Kidney (tissue), 22 donors: ENCODE measurements around the gene LTC4S. TPM values are rescaled to one million over a fixed set of nuclear protein-coding genes. Genes with fewer than 3 reads are reported as not detected.
"Not testable (repeated sequence)": the region's sequence is repeated elsewhere in the genome, so short reads cannot be mapped to it uniquely, and the experiment has no call there.

Experiments
- DNase-seq, 5 donors: peaks; one replicate each; pipeline ENCODE4 v3.0.0-alpha.2; 2013 to 2020
- FAIRE-seq: peaks from 2 replicates; lab custom pipeline; 2012; peaks lifted over from hg19 to GRCh38; lab: Jason Lieb, UNC
- H3K27ac ChIP-seq, 2 donors: one replicate each; pipeline ENCODE4 v1.7.0; 2013; ENCODE audit warnings: low read depth in 2 of 2, low read length in 2 of 2, inconsistent platforms in 1 of 2
- H3K27me3 ChIP-seq: one replicate; pipeline ENCODE4 v1.7.1; 2013; ENCODE audit warnings: low read length, inconsistent platforms; ENCODE audit not compliant: control insufficient read depth, insufficient read depth
- H3K36me3 ChIP-seq, 3 donors: one replicate each; pipeline versions ENCODE4 v1.7.0 to v1.7.1; 2013; ENCODE audit warnings: low read length in 3 of 3, control low read depth in 1 of 3, inconsistent platforms in 1 of 3; ENCODE audit not compliant: insufficient read depth in 3 of 3, control insufficient read depth in 2 of 3
- H3K4me1 ChIP-seq, 3 donors: one replicate each; pipeline versions ENCODE4 v1.7.0 to v1.7.1; 2013; ENCODE audit warnings: low read length in 3 of 3, inconsistent platforms in 1 of 3, low read depth in 1 of 3; ENCODE audit not compliant: control insufficient read depth in 2 of 3, insufficient read depth in 2 of 3
- H3K4me3 ChIP-seq, 3 donors: one replicate each; pipeline versions ENCODE4 v1.7.0 to v1.8.1; 2013; ENCODE audit warnings: low read length in 3 of 3, control low read depth in 1 of 3, inconsistent platforms in 1 of 3
- H3K9ac ChIP-seq, 3 donors: one replicate each; pipeline versions ENCODE4 v1.7.0 to v1.7.1; 2013; ENCODE audit warnings: low read length in 3 of 3, control low read depth in 1 of 3, inconsistent platforms in 1 of 3
- H3K9me3 ChIP-seq, 3 donors: one replicate each; pipeline versions ENCODE4 v1.7.0 to v1.7.1; 2013; ENCODE audit warnings: low read length in 3 of 3, control low read depth in 1 of 3, inconsistent platforms in 1 of 3; ENCODE audit not compliant: control insufficient read depth in 2 of 3, insufficient read depth in 1 of 3
- CTCF ChIP-seq: IDR thresholded peaks from 3 replicates; pipeline ENCODE4 v1.5.1; 2012; ENCODE audit warnings: mild to moderate bottlenecking, moderate library complexity, borderline replicate concordance; ENCODE audit not compliant: insufficient read depth; ENCODE audit errors: extremely low read depth
- intact Hi-C: fragments of 100-400 bp; cut with DNase I; formaldehyde crosslinking; loops from one replicate; pipeline ENCODE4 v1.11.1; 2022
- long read RNA-seq, 10 donors: library from polyadenylated mRNA in 1 of 10; unstranded in 1 of 10; transcript quantifications; one replicate each; pipeline ENCODE4 v2.0.0 and lab custom pipeline, GENCODE V29; 2021 to 2026
- polyA plus RNA-seq: library from polyadenylated mRNA; stranded (reverse); fragments of 350-450 nt; fragmentation: Illumina TruSeq; extraction: RNeasy Lipid Tissue Mini Kit (QIAGEN cat#74804); gene quantifications from one replicate; pipeline ENCODE4 v1.2.3, GENCODE V29; 2014; ENCODE audit warnings: low read depth, low replicate concordance; ENCODE audit not compliant: insufficient read depth
- total RNA-seq: library from RNA; stranded (reverse); fragmentation: NEBNext Ultra II Directional; extraction: Animal tissue kit (Norgen Biotek cat#: 25700); gene quantifications from one replicate; pipeline ENCODE4 v1.2.1, GENCODE V29; 2021
- donor health status: control.
- donor health status: control.
- donor health status: control.
- donor health status: control.
- donor health status: control.
- donor health status: DM: yes; HTN: yes; CAD: no.
- donor health status: Normal renal cell carcinoma (clear cell type).

The LTC4S gene
- total RNA-seq (30.6 TPM), polyA plus RNA-seq (20.1 TPM)
- long read RNA-seq, donor 1, partial matches to known transcripts: 0 of 3 reads
- long read RNA-seq, donor 1, other reads (novel, unspliced or antisense): 0 of 3 reads
- long read RNA-seq, donor 2, partial matches to known transcripts: 0 of 1 reads
- long read RNA-seq, donor 2, other reads (novel, unspliced or antisense): 0 of 1 reads
- long read RNA-seq, donor 3, partial matches to known transcripts: 0 of 4 reads
- long read RNA-seq, donor 3, other reads (novel, unspliced or antisense): 0 of 4 reads
- long read RNA-seq, donor 4, partial matches to known transcripts: 0 of 2 reads
- long read RNA-seq, donor 4, other reads (novel, unspliced or antisense): 0 of 2 reads
- long read RNA-seq, donor 5, partial matches to known transcripts: 0 of 1 reads
- long read RNA-seq, donor 5, other reads (novel, unspliced or antisense): 0 of 1 reads
- long read RNA-seq, donor 6, partial matches to known transcripts: 6 of 18 reads
- long read RNA-seq, donor 6, other reads (novel, unspliced or antisense): 9 of 18 reads
- long read RNA-seq, donor 7, transcript LTC4S-204 (2 exons, 564 nt): minor isoform, 6 of 34 reads
- long read RNA-seq, donor 7, transcript LTC4S-201 (5 exons, 666 nt): major isoform, 7 of 34 reads
- long read RNA-seq, donor 7, partial matches to known transcripts: 2 of 34 reads
- long read RNA-seq, donor 7, other reads (novel, unspliced or antisense): 13 of 34 reads
- long read RNA-seq, donor 8: 0 reads
- long read RNA-seq, donor 9, partial matches to known transcripts: 0 of 1 reads
- long read RNA-seq, donor 9, other reads (novel, unspliced or antisense): 0 of 1 reads
- long read RNA-seq, donor 10, partial matches to known transcripts: 0 of 6 reads
- long read RNA-seq, donor 10, other reads (novel, unspliced or antisense): 0 of 6 reads

GRCh38 chr5:179793468-179794139 lies at the start of gene LTC4S:
Gene LTC4S (plus strand): TSS chr5:179793986. CDS start chr5:179794081, 95 bp downstream.
- H3K36me3 ChIP-seq: peaks cover 0 to 12% (median 0%) of the 10 kb centered on the region in 3 donors
- peak within 1 kb of the TSS in 2 of 3 donors; percentile 36 to 54 for H3K4me3 ChIP-seq
- no peaks in the 10 kb centered on the region for H3K9me3 ChIP-seq
- H3K9ac ChIP-seq: peak within 1 kb of the TSS in 1 of 3 donors; percentile 10
- FAIRE-seq: no peak
- DNase-seq: peak in 3 of 5 donors; percentile 54 to 93 (median 56)
- TF ChIP-seq CTCF: no peak
- peak within 1 kb of the TSS; percentile 74 to 75 for H3K27ac ChIP-seq
- no peaks in the 10 kb centered on the region for H3K27me3 ChIP-seq
- intact Hi-C loops: no loop called here
- H3K4me1 ChIP-seq: peaks cover 0 to 33% (median 6%) of the 10 kb centered on the region in 3 donors

GRCh38 chr5:179744106-179744505 lies 49.7 kb upstream of the LTC4S start:
- DNase-seq, H3K9ac ChIP-seq, H3K4me3 ChIP-seq, intact Hi-C loops, H3K36me3 ChIP-seq, FAIRE-seq, H3K4me1 ChIP-seq, H3K9me3 ChIP-seq, H3K27me3 ChIP-seq, H3K27ac ChIP-seq: not testable (repeated sequence)

- peaks cover 0 to 3% (median 0%) of the 10 kb centered on the region in 3 donors for H3K4me1 ChIP-seq
- H3K4me3 ChIP-seq: no peak overlapping the region
- no peak for FAIRE-seq
- H3K27ac ChIP-seq: no peak overlapping the region
- H3K27me3 ChIP-seq: no peaks in the 10 kb centered on the region
- H3K9ac ChIP-seq: no peak overlapping the region
- intact Hi-C loops: no loop called here
- DNase-seq: no peak
- TF ChIP-seq CTCF: no peak
- H3K9me3 ChIP-seq: no peaks in the 10 kb centered on the region
- no peaks in the 10 kb centered on the region for H3K36me3 ChIP-seq
Measured at GRCh38 chr5:179746872-179747271, 46.9 kb upstream of the LTC4S start.
